Right atrium auricular region (tissue), 2 donors: Measurements from ENCODE around the gene ZGPAT. TPM values are rescaled to one million over a fixed set of nuclear protein-coding genes. Genes with fewer than 3 reads are reported as not detected.

Experiments
- DNase-seq: peaks from one replicate; pipeline ENCODE4 v3.0.0-alpha.2; 2019; ENCODE audit warnings: low spot score
- H3K27ac ChIP-seq, 2 donors: fragments of 200-600 bp; sonication (generic); 1 replicate in 1 of 2; 2 replicates in 1 of 2; pipeline ENCODE4 v1.5.1; 2016 to 2019
- H3K27me3 ChIP-seq, 2 donors: fragments of 200-600 bp; sonication (generic); one replicate each; pipeline versions ENCODE4 v1.5.1 to v1.6.0; 2017 to 2019
- H3K36me3 ChIP-seq: fragments of 200-600 bp; sonication (generic); one replicate; pipeline ENCODE4 v1.5.1; 2016
- H3K4me1 ChIP-seq, 2 donors: fragments of 200-600 bp; sonication (generic); one replicate each; pipeline versions ENCODE4 v1.5.1 to v1.6.0; 2017 to 2019
- H3K4me3 ChIP-seq, 2 donors: fragments of 200-600 bp; sonication (generic); 1 replicate in 1 of 2; 2 replicates in 1 of 2; pipeline ENCODE4 v1.5.1; 2017 to 2019; ENCODE audit warnings: mild to moderate bottlenecking in 1 of 2, moderate library complexity in 1 of 2
- H3K9me3 ChIP-seq, 2 donors: fragments of 200-600 bp; sonication (generic); one replicate each; pipeline ENCODE4 v1.5.1; 2019
- total RNA-seq, 2 donors: library from RNA; depleted of rRNA; stranded (reverse); fragments of >200 nt; gene quantifications; one replicate each; pipeline ENCODE4 v1.1.0, GENCODE V29; 2016
- TF ChIP-seq, protein P1 (sequence below), 2 donors: fragments of 200-600 bp; sonication (generic); IDR thresholded peaks; one replicate each; pipeline ENCODE4 v1.5.1; 2019; ENCODE audit warnings: antibody characterized with exemption in 2 of 2

Gene ZGPAT
- total RNA-seq, 2 donors from 2014 or later = 11.9 to 15.1 TPM

- no peak overlapping the region for H3K27ac ChIP-seq
- H3K36me3 ChIP-seq = peaks cover 11% of the 10 kb centered on the region
- H3K27me3 ChIP-seq = no peaks in the 10 kb centered on the region
- TF ChIP-seq, protein P1, sequence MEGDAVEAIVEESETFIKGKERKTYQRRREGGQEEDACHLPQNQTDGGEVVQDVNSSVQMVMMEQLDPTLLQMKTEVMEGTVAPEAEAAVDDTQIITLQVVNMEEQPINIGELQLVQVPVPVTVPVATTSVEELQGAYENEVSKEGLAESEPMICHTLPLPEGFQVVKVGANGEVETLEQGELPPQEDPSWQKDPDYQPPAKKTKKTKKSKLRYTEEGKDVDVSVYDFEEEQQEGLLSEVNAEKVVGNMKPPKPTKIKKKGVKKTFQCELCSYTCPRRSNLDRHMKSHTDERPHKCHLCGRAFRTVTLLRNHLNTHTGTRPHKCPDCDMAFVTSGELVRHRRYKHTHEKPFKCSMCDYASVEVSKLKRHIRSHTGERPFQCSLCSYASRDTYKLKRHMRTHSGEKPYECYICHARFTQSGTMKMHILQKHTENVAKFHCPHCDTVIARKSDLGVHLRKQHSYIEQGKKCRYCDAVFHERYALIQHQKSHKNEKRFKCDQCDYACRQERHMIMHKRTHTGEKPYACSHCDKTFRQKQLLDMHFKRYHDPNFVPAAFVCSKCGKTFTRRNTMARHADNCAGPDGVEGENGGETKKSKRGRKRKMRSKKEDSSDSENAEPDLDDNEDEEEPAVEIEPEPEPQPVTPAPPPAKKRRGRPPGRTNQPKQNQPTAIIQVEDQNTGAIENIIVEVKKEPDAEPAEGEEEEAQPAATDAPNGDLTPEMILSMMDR (IDR thresholded peaks at IDR 0.05) = no peak
- H3K9me3 ChIP-seq = no peaks in the 10 kb centered on the region
- DNase-seq = no peak
- peaks cover 0 to 46% of the 10 kb centered on the region in 2 donors for H3K4me1 ChIP-seq
- H3K4me3 ChIP-seq = no peak overlapping the region
These were observed 17.6 kb upstream of the ZGPAT start for GRCh38 chr20:63690003-63690897.

- no peak for DNase-seq
- H3K4me1 ChIP-seq = peaks cover 0 to 46% of the 10 kb centered on the region in 2 donors
- no peak overlapping the region for H3K4me3 ChIP-seq
- peaks cover 14% of the 10 kb centered on the region for H3K36me3 ChIP-seq
- H3K27ac ChIP-seq = no peak overlapping the region
- no peaks in the 10 kb centered on the region for H3K27me3 ChIP-seq
- TF ChIP-seq, protein P1 (IDR thresholded peaks at IDR 0.05) = no peak
- H3K9me3 ChIP-seq = no peaks in the 10 kb centered on the region
These were observed 16.7 kb upstream of the ZGPAT start for GRCh38 chr20:63690898-63691710.

- no peak for DNase-seq
These were observed 16.0 kb upstream of the ZGPAT start for GRCh38 chr20:63691711-63692435.

DNA sequence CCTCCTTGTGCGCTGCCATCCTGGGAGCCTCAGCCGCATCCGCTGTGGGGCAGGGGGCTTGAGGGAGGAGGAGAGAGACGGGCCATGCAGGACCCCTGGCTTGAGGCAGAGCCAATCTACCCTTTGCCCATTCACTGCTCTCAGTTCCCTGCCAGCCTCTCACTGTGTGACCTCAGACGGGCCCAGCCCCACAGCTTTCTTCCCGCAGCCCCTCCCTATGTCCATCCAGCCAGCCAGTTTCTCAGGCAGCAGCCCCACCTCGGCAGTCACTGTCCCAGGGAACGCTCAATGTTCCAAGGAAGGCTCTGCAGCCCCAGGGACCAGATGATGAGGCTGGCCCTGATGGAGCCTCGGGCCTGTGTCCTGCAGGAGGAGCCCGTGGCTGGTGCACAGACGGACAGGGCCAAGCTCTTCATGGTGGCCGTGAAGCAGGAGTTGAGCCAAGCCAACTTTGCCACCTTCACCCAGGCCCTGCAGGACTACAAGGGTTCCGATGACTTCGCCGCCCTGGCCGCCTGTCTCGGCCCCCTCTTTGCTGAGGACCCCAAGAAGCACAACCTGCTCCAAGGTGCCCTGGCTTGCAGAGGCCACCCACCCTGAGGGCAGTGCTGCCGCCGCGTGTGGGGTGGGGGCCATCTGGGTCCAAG lies 15.3 kb upstream of the ZGPAT start:
- no peaks in the 10 kb centered on the region for H3K9me3 ChIP-seq
- no peaks in the 10 kb centered on the region for H3K27me3 ChIP-seq
- H3K36me3 ChIP-seq = peaks cover 14% of the 10 kb centered on the region
- no peak for DNase-seq
- H3K4me3 ChIP-seq = no peak overlapping the region
- H3K4me1 ChIP-seq = peaks cover 0 to 46% of the 10 kb centered on the region in 2 donors
- no peak overlapping the region for H3K27ac ChIP-seq
- TF ChIP-seq, protein P1 (IDR thresholded peaks at IDR 0.05) = no peak

More at GRCh38 chr20:63691711-63692435, 16.0 kb upstream of the ZGPAT start:
- no peaks in the 10 kb centered on the region for H3K27me3 ChIP-seq
- no peaks in the 10 kb centered on the region for H3K9me3 ChIP-seq
- TF ChIP-seq, protein P1 (IDR thresholded peaks at IDR 0.05) = no peak
- H3K4me1 ChIP-seq = peaks cover 0 to 46% of the 10 kb centered on the region in 2 donors
- H3K36me3 ChIP-seq = peaks cover 14% of the 10 kb centered on the region
- H3K27ac ChIP-seq = no peak overlapping the region
- H3K4me3 ChIP-seq = no peak overlapping the region

DNA sequence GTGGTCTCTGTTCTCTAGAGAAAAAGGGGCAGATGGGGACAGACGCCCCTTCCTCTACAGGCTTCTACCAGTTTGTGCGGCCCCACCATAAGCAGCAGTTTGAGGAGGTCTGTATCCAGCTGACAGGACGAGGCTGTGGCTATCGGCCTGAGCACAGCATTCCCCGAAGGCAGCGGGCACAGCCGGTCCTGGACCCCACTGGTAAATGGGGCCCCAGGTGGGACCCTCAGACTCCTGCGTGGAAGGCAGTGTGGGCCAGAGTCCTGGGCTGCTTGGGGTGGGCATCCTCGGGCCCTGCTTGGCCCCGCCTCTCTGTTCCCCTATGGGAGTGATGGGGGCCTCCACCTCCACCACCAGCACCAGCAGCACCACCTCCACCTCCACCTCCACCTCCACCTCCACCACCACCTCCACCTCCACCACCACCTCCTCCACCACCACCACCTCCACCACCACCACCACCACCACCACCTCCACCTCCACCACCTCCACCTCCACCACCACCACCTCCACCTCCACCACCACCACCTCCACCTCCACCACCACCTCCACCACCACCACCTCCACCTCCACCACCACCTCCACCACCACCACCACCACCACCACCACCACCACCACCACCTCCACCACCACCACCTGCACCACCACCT lies 14.6 kb upstream of the ZGPAT start:
- DNase-seq = no peak
- no peak overlapping the region for H3K27ac ChIP-seq
- peaks cover 14% of the 10 kb centered on the region for H3K36me3 ChIP-seq
- H3K27me3 ChIP-seq = no peaks in the 10 kb centered on the region
- TF ChIP-seq, protein P1 (IDR thresholded peaks at IDR 0.05) = no peak
- H3K4me3 ChIP-seq = no peak overlapping the region
- no peaks in the 10 kb centered on the region for H3K9me3 ChIP-seq
- peaks cover 0 to 46% of the 10 kb centered on the region in 2 donors for H3K4me1 ChIP-seq
